H7 (cell line): ENCODE measurements around the gene MET. TPM values are rescaled to one million over a fixed set of nuclear protein-coding genes. Genes with fewer than 3 reads are reported as not detected.
"Not testable (repeated sequence)": the region's sequence is repeated elsewhere in the genome, so short reads cannot be mapped to it uniquely, and the experiment has no call there.

ENCODE experiments used
- DNase-seq: peaks from one replicate; pipeline ENCODE4 v3.0.0; 2012
- H3K27me3 ChIP-seq: 2 replicates; pipeline ENCODE4 v1.6.0; 2011; ENCODE audit warnings: mild to moderate bottlenecking, low read length; ENCODE audit not compliant: control insufficient read depth, insufficient read depth
- H3K36me3 ChIP-seq: replicated peaks from 2 replicates; pipeline ENCODE4 v1.5.1; 2011; ENCODE audit warnings: low read length; ENCODE audit not compliant: control insufficient read depth, insufficient read depth
- H3K4me3 ChIP-seq: 2 replicates; pipeline ENCODE4 v1.5.1; 2011; ENCODE audit warnings: low read depth, mild to moderate bottlenecking, control low read depth, low read length, moderate library complexity; ENCODE audit not compliant: insufficient read depth
- total RNA-seq: library from RNA; depleted of rRNA; stranded (reverse); fragments of >200 nt; shearing (Covaris generic); gene quantifications from 2 replicates; pipeline ENCODE4 v1.2.3, GENCODE V29; 2014

Gene MET
- total RNA-seq, 1 experiment from 2014 or later = 14.6 TPM

- DNase-seq = no peak
- Histone ChIP-seq H3K27me3 (no peaks in the 10 kb centered on the region), H3K36me3 (no peaks in the 10 kb centered on the region), H3K4me3 (no peak overlapping the region)
Measured at GRCh38 chr7:116733924-116734580, 62.1 kb downstream of the MET start.

- Histone ChIP-seq H3K4me3 (no peak overlapping the region), H3K27me3 (no peaks in the 10 kb centered on the region), H3K36me3 (no peaks in the 10 kb centered on the region)
- no peak for DNase-seq
Measured at GRCh38 chr7:116734710-116735109, 62.7 kb downstream of the MET start.

DNA sequence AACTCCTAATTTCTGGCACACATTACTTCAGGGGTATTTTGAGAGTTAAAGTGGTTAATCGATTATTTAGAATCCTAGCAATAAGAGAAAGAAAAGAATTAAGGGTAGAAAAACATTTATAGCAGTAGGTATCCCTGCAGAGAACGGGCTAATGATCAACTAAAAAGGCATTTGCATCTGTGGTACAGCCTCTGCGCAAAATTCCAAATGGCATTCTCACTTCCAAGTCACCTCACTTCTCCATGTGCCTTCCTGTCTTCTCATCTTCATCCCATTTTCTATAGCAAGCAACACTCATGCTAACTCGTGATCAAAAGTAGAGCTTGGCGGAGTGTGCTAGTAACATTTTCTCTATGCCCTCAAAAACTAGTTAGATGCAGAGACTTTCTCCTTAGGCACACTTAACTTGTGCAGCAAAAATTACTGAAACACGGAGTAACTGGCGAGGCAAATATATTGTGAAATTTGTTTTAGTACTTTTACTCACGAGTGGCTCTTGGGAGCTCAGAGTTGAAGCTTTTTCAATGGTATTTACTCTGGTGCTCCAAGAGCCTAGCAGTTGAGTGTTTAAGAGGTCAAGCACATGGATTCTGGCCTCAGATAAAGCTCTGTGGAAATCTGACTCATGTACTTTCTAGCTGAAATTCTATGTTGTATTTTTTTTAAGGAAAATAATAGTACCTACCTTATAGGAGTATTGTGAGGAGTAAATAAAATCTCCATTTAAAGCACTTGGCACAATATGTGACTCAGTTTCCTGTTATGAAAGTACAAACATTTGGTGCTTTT, 65.1 kb downstream of the MET start:
- DNase-seq = no peak
- Histone ChIP-seq H3K27me3 (no peaks in the 10 kb centered on the region), H3K4me3 (no peak overlapping the region), H3K36me3 (no peaks in the 10 kb centered on the region; the same call in 1 of the 2 replicates)

GRCh38 chr7:116738378-116738777, 66.4 kb downstream of the MET start:
- Histone ChIP-seq H3K36me3 (no peaks in the 10 kb centered on the region; the same call in 1 of the 2 replicates), H3K27me3 (no peaks in the 10 kb centered on the region), H3K4me3 (no peak overlapping the region)
- DNase-seq = no peak

DNA sequence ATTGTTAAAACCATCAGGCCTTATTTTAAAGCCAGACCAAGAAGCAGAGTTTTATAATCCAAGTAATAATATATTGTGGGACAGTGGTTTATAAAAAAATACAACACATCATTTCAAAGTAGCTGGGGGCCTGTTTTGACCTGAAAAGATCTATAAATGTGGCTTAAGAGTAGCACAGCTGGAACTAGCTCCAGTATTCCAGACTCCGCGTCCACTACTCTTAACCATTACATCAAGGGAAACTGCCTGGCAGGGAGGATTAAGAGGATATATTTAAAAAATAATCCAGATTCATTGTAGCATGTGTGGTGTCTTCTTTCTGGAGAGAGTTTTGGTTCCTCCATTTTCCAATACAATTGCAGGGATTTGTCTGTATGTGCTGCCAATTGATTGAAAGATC, 67.3 kb downstream of the MET start:
- no peak for DNase-seq
- Histone ChIP-seq H3K27me3 (no peaks in the 10 kb centered on the region), H3K4me3 (no peak overlapping the region), H3K36me3 (no peaks in the 10 kb centered on the region; the same call in 1 of the 2 replicates)

DNA sequence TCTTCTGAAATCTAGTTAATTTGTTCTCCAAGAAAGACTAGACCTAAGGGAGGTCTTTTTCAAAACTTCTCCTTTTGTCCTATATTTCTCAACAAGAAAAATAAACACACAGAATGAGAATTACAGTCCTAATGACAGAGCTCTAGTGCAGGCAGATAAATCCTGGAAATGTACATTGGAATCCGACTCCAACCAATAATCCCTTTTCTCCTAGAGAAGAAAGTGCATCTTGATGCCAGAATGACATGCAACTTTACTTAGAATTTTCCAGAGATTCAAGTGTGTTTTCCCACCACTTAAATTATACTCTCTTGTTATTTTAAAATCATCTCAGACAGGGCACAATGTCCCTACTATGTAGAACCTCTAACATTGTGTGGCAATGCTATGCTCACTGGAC, 68.2 kb downstream of the MET start:
- DNase-seq = no peak
- Histone ChIP-seq H3K27me3 (no peaks in the 10 kb centered on the region), H3K4me3 (no peak overlapping the region), H3K36me3 (no peaks in the 10 kb centered on the region; the same call in 1 of the 2 replicates)

- DNase-seq = no peak
- H3K27me3 ChIP-seq = no peaks in the 10 kb centered on the region
- H3K4me3 ChIP-seq = no peak overlapping the region
- no peaks in the 10 kb centered on the region; the same call in 1 of the 2 replicates for H3K36me3 ChIP-seq
Measured at GRCh38 chr7:116740755-116741462, 68.9 kb downstream of the MET start.

- Histone ChIP-seq H3K27me3 (no peaks in the 10 kb centered on the region), H3K36me3 (no peaks in the 10 kb centered on the region; the same call in 1 of the 2 replicates), H3K4me3 (no peak overlapping the region)
- no peak for DNase-seq
Measured at GRCh38 chr7:116741625-116742316, 69.8 kb downstream of the MET start.

DNA sequence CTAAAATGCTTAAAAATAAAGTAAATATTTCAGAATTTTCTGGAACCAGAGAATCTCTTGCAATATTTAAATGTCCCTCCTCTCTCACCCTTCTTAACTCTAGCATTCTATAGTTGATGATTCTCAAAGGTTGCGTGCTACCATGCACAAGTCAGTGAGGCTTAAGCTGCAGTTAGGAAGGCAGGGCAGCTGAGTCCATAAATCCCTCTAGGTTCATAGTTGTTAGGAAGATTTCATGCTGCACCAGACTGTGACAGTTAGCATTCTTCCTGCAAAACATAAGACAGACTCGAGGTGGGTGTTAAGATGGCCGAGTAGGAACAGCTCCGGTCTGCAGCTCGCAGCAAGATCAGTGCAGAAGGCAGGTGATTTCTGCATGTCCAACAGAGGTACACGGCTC, 70.6 kb downstream of the MET start:
- no peak for DNase-seq
- H3K36me3 ChIP-seq = no peaks in the 10 kb centered on the region; the same call in 1 of the 2 replicates
- H3K4me3 ChIP-seq = no peak overlapping the region
- no peaks in the 10 kb centered on the region for H3K27me3 ChIP-seq

DNA sequence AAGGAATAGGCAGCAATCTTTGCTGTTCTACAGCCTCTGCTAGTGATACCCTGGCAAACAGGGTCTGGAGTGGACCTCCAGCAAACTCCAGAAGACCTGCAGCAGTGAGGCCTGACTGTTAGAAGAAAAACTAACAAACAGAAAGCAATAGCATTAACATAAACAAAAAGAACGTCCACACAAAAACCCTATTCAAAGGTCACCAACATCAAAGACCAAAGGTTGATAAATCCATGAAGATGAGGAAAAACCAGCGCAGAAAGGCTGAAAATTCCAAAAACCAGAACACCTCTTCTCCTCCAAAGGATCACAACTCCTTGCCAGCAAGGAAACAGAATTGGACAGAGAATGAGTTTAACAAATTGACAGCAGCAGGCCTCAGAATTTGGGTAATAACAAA, 71.8 kb downstream of the MET start:
- not testable (repeated sequence) for H3K4me3 ChIP-seq, H3K36me3 ChIP-seq, DNase-seq, H3K27me3 ChIP-seq

- H3K36me3 ChIP-seq, H3K4me3 ChIP-seq, DNase-seq, H3K27me3 ChIP-seq: not testable (repeated sequence)
Measured at GRCh38 chr7:116746388-116746787, 74.4 kb downstream of the MET start.

GRCh38 chr7:116751070-116751469, 79.1 kb downstream of the MET start:
- DNase-seq, H3K36me3 ChIP-seq, H3K27me3 ChIP-seq, H3K4me3 ChIP-seq: not testable (repeated sequence)

GRCh38 chr7:116752305-116753074, 80.5 kb downstream of the MET start:
- no peaks in the 10 kb centered on the region for H3K27me3 ChIP-seq
- H3K4me3 ChIP-seq = no peak overlapping the region
- H3K36me3 ChIP-seq = no peaks in the 10 kb centered on the region
- DNase-seq = no peak

- H3K4me3 ChIP-seq = no peak overlapping the region
- H3K27me3 ChIP-seq = no peaks in the 10 kb centered on the region
- no peak for DNase-seq
- H3K36me3 ChIP-seq = no peaks in the 10 kb centered on the region
Measured at GRCh38 chr7:116753130-116753529, 81.1 kb downstream of the MET start.
